Hepatocyte (in vitro differentiated cells): ENCODE measurements around the gene ANO10. TPM values are rescaled to one million over a fixed set of nuclear protein-coding genes. Genes with fewer than 3 reads are reported as not detected.

Experiments
- DNase-seq: peaks from one replicate; pipeline ENCODE4 v3.0.0-alpha.2; 2016; ENCODE audit warnings: low spot score
- H2AFZ ChIP-seq: fragments of 200-600 bp; sonication (generic); 2 replicates; pipeline ENCODE4 v1.6.0; 2016; ENCODE audit warnings: antibody characterized with exemption, mild to moderate bottlenecking
- H3K27ac ChIP-seq: fragments of 200-600 bp; sonication (generic); 2 replicates; pipeline ENCODE4 v1.5.1; 2016; ENCODE audit warnings: mild to moderate bottlenecking
- H3K27me3 ChIP-seq: fragments of 200-600 bp; sonication (generic); 2 replicates; pipeline ENCODE4 v1.6.1; 2016
- H3K36me3 ChIP-seq: fragments of 200-600 bp; sonication (generic); replicated peaks from 2 replicates; pipeline ENCODE4 v1.5.1; 2016; ENCODE audit warnings: low read depth; ENCODE audit not compliant: insufficient read depth
- H3K4me1 ChIP-seq: fragments of 200-600 bp; sonication (generic); 2 replicates; pipeline ENCODE4 v1.5.1; 2016; ENCODE audit warnings: mild to moderate bottlenecking, moderate library complexity; ENCODE audit not compliant: insufficient read depth
- H3K4me2 ChIP-seq: fragments of 200-600 bp; sonication (generic); 2 replicates; pipeline ENCODE4 v1.6.0; 2016
- H3K4me3 ChIP-seq: fragments of 200-600 bp; sonication (generic); 2 replicates; pipeline ENCODE4 v1.5.1; 2016; ENCODE audit warnings: mild to moderate bottlenecking
- H3K79me2 ChIP-seq: fragments of 200-600 bp; sonication (generic); 2 replicates; pipeline ENCODE4 v1.6.0; 2017; ENCODE audit warnings: mild to moderate bottlenecking
- H3K9me2 ChIP-seq: fragments of 200-600 bp; sonication (generic); replicated peaks from 2 replicates; pipeline ENCODE4 v1.6.0; 2017; ENCODE audit warnings: mild to moderate bottlenecking; ENCODE audit not compliant: insufficient read depth
- H3K9me3 ChIP-seq: fragments of 200-600 bp; sonication (generic); 2 replicates; pipeline ENCODE4 v1.5.1; 2016; ENCODE audit warnings: low read depth, mild to moderate bottlenecking
- H4K20me1 ChIP-seq: fragments of 200-600 bp; sonication (generic); 2 replicates; pipeline ENCODE4 v1.6.0; 2016; ENCODE audit warnings: mild to moderate bottlenecking; ENCODE audit not compliant: insufficient read depth, poor library complexity, severe bottlenecking
- CTCF ChIP-seq: fragments of 200-600 bp; sonication (generic); IDR thresholded peaks from 2 replicates; pipeline ENCODE4 v1.5.1; 2016; ENCODE audit warnings: antibody characterized with exemption, mild to moderate bottlenecking; ENCODE audit not compliant: poor library complexity
- EZH2 ChIP-seq: fragments of 200-600 bp; sonication (generic); IDR thresholded peaks from 2 replicates; pipeline ENCODE4 v1.6.1; 2016; ENCODE audit warnings: antibody characterized with exemption, mild to moderate bottlenecking, borderline replicate concordance
- EZH2phosphoT487 ChIP-seq: fragments of 200-600 bp; sonication (generic); IDR thresholded peaks from one replicate; pipeline ENCODE4 v1.6.1; 2018; ENCODE audit warnings: antibody characterized with exemption, mild to moderate bottlenecking, low read depth, moderate library complexity; ENCODE audit not compliant: unreplicated experiment, severe bottlenecking
- WGBS: methylation state at CpG from one replicate; pipeline ENCODE4 v1.1.6; 2016; ENCODE audit warnings: low lambda C conversion rate; ENCODE audit errors: missing lambda C conversion rate; 5-methylcytosine and 5-hydroxymethylcytosine counted together
- polyA plus RNA-seq: library from polyadenylated mRNA; unstranded; fragments of >200 nt; fragmentation: Nextera tagmentation; extraction: Ambion mirVana; gene quantifications from 2 replicates; pipeline ENCODE4 v1.2.1, GENCODE V29; 2016
- total RNA-seq: library from RNA; depleted of rRNA; stranded (reverse); fragments of >200 nt; gene quantifications from 2 replicates; pipeline ENCODE4 v1.2.3, GENCODE V29; 2014

Gene ANO10
- total and polyA plus RNA-seq, 2 experiments from 2014 or later: 28.5 to 33.5 TPM

- no peak for DNase-seq
- no peaks in the 10 kb centered on the region for H4K20me1 ChIP-seq
- H3K79me2 ChIP-seq: no peaks in the 10 kb centered on the region
- H3K4me3 ChIP-seq: no peak overlapping the region
- TF ChIP-seq EZH2phosphoT487 (no peak), CTCF (no peak), EZH2 (no peak)
- H3K4me1 ChIP-seq: no peaks in the 10 kb centered on the region
- H3K4me2 ChIP-seq: no peak overlapping the region
- H3K9me3 ChIP-seq: no peaks in the 10 kb centered on the region
- H3K27ac ChIP-seq: no peak overlapping the region
- H2AFZ ChIP-seq: no peak overlapping the region
- no peaks in the 10 kb centered on the region for H3K36me3 ChIP-seq
- H3K9me2 ChIP-seq: no peaks in the 10 kb centered on the region
- 71% methylated on average over 4 of the region's 4 CpGs for WGBS
- H3K27me3 ChIP-seq: no peaks in the 10 kb centered on the region
These were observed 115.2 kb downstream of the ANO10 start for GRCh38 chr3:43506644-43507043.

GRCh38 chr3:43505351-43505750 lies 116.5 kb downstream of the ANO10 start:
- no peak for TF ChIP-seq EZH2
- no peak for TF ChIP-seq EZH2phosphoT487
- Histone ChIP-seq H3K4me1 (no peaks in the 10 kb centered on the region), H3K9me3 (no peaks in the 10 kb centered on the region), H3K4me3 (no peak overlapping the region), H3K9me2 (no peaks in the 10 kb centered on the region), H3K79me2 (no peaks in the 10 kb centered on the region), H3K36me3 (no peaks in the 10 kb centered on the region), H4K20me1 (no peaks in the 10 kb centered on the region), H3K27ac (no peak overlapping the region), H2AFZ (no peak overlapping the region), H3K4me2 (no peak overlapping the region), H3K27me3 (no peaks in the 10 kb centered on the region)
- no peak for DNase-seq
- 62% methylated on average over 3 of the region's 3 CpGs for WGBS

- DNase-seq: peak; percentile 50
- no peaks in the 10 kb centered on the region for H3K36me3 ChIP-seq
- no peaks in the 10 kb centered on the region for H3K9me2 ChIP-seq
These were observed 118.6 kb downstream of the ANO10 start for GRCh38 chr3:43503067-43503728.

More at GRCh38 chr3:43503067-43503728, 118.6 kb downstream of the ANO10 start:
- Histone ChIP-seq H3K4me2 (no peak overlapping the region), H3K27me3 (no peaks in the 10 kb centered on the region), H3K4me3 (no peak overlapping the region), H2AFZ (no peak overlapping the region), H3K9me3 (no peaks in the 10 kb centered on the region), H3K79me2 (no peaks in the 10 kb centered on the region), H3K4me1 (no peaks in the 10 kb centered on the region), H3K27ac (no peak overlapping the region), H4K20me1 (no peaks in the 10 kb centered on the region)
- 32% methylated on average over 2 of the region's 2 CpGs for WGBS
- TF ChIP-seq EZH2 (no peak), EZH2phosphoT487 (no peak), CTCF (peak; percentile 66)
